OCI-M2 (cell line): Measurements from ENCODE around the gene FGF1.

Experiments
- DNase-seq: peaks from one replicate; lab custom pipeline; 2025; ENCODE audit not compliant: unreplicated experiment; lab: John Stamatoyannopoulos, UW

The FGF1 gene

GRCh38 chr5:142697356-142698255 is 11.7 kb upstream of the FGF1 start:
- no peak for DNase-seq

DNA sequence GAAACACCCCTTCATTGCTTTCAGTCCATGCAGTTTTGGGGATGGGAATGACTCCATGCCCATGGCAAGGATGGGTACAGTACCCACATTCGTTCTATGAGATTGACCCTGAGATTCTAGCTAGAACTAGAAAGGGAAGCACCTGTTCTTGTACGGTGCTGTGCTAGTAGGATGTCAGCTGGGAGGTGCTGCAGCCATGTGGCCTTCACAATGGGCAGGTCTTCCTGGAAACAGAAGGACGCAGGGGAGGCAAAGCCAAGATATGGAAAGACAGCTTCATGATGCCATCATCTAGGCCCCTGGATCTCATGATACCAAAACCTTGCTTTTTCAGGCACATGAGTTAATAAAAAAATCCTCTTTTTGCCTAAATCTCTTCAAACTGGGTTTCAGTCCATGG is 10.5 kb upstream of the FGF1 start:
- DNase-seq, result no peak

- DNase-seq, result no peak
These were observed 8.4 kb upstream of the FGF1 start for GRCh38 chr5:142694092-142694856.

- no peak for DNase-seq
These were observed 6.5 kb upstream of the FGF1 start for GRCh38 chr5:142692321-142692894.

GRCh38 chr5:142690667-142691066 is 4.8 kb upstream of the FGF1 start:
- no peak for DNase-seq

GRCh38 chr5:142689081-142689480 is 3.2 kb upstream of the FGF1 start:
- no peak for DNase-seq

DNA sequence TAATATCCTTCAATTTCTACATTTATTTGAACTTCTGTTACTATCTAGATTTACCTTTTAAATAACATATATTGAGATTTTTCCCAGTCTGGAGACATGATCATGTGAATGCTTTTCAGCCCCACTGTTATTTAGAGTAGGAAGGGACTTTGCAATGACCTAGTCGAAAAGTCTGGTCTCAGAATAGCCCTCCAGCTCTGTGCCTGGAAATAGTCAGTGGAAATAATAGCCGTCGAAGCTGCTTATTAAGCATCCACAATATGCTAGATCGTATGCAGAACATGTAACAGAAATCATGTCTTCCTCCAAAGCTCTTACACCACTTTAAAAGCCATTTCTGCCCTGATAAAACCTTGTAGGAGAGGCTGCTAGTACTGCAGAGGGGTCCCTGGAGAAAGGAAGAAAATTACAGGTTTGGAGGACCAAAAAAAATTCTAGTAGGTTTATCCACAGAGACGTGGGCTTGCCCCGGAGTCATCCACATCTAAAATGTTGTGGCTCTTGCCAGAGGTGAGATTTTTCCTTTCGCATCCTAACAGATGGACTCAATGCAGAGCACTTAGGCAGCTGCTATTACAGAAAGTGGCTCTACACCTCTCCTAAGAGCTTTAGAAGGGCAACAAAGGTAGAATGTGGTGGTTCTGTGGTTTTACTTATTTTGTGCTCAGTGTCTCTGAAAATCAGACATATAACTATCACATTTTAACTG is 2.5 kb upstream of the FGF1 start:
- no peak for DNase-seq

- DNase-seq, result no peak
These were observed 1.1 kb upstream of the FGF1 start for GRCh38 chr5:142686968-142687367.

- DNase-seq, result no peak
These were observed 382 bp upstream of the FGF1 start for GRCh38 chr5:142686210-142686734.

DNA sequence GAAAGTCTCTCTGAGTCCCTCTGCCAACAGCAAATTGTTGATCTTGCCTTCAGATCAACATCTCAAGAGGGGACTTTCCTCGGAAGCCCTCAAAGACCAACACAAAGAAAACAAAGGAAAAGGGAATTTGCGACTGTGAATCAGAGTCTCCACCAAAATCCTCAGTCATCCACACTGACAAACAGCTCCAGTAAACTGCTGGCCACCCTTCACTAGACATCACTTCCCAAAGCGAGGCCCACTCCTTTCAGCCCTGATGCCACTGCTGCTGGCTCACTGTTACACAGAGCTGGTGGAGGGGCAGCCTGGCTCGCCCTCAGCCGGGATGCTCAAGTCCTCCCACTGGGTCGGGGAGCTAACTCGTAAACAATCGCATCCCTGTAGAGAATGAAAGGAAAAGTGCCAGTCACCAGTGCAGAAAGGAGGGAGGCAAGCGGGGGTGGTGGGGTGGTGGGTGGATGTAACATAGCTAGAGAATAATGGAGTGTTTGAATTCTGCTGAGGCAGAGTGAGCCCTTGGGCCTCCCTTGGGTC is 1.3 kb downstream of the FGF1 start:
- no peak for DNase-seq

DNA sequence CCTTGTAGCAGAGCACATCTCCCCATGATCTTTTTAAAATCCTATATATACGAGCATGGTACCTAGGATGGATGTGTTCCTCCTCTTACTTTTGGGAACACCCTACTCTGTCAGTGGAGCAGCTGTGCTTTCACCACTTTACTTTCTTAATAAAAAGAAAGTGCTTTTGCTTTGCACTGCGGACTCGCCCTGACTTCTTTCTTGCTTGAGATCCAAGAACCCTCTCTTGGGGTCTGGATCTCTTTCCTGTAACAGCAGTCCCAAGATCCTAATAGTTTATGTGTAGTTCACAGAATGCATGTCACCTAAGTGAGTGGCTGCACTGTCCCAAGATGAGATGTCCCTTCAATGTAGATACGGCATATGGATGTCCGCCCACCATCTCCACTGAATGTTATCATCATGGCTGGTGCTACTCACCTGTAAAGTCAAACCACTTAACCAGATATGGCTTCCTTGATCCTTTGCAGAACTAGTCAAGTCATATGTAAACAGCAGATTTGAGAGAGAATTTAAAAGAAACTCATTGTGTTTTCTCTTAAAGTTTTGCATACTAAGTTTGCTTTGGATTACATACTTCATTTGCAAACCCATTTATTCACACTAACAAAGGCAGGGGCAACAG is 1.9 kb downstream of the FGF1 start:
- no peak for DNase-seq

DNA sequence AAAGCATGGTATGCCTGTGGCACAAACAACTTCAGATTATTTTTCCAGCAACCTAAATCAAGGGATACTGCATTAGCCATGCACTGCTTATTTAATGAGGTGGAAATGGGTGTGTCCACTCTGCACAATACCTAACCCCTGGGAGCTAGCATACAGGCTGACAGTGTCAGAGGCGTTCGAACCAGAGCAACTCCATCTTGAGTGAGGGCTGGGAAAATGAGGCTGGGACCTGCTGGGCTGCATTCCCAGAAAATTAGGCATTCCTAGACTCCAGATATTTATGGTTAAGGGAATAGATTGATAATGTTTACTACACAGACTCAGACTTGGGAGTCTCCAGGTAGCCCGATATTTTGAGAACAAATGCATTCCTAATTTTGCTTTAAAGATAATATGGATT is 2.8 kb downstream of the FGF1 start:
- no peak for DNase-seq

DNA sequence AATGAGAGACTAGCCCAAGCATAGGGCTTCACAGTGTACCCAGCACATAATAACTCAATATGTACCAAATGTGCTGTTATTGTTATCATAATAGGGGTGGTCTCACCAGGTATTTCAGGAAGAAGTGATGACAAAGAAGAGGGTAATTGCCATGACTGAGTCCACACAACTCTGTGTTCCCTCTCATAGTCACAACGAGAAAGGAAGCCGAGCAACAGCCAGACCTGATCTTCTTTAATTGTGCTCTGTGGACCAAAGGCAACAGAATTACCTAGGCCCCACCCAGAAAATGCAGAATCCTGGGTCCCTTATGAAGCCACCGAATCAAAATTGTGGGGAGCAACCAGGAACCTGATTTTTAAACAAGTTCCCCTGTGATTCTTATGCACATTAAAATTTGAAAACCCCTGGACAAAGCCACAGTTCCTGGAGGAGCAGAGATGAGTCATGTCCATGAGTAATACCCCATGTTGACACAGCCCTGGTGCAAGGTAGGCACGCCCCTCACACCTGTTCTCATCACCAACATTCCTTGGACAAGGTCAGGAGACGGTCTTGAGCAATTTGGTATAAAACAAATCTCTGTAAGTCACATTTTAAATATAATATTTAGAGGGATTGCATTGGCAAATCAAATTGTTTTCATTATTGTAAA is 5.2 kb downstream of the FGF1 start:
- DNase-seq, result no peak

GRCh38 chr5:142679744-142680143 is 6.1 kb downstream of the FGF1 start:
- no peak for DNase-seq

GRCh38 chr5:142678529-142678928 is 7.4 kb downstream of the FGF1 start:
- DNase-seq, result no peak

GRCh38 chr5:142677198-142677597 is 8.7 kb downstream of the FGF1 start:
- no peak for DNase-seq

DNA sequence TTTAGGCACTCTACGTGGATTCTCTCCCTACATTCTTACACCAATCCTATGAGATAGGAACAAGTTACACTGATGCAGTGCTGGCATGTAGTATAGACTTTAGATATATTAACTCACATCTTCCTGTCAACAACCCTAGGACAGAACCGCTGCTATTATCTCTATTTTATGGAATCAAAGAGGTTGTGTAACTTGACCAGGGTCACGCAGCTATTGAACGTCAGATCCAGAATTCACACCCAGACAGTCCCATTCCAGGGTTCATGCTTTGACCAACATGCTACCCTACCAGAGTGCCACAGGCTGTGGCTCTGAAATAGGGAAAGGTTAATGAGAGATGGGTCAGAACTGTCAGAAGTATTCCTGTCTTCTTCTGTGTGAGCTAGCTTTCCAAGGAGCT is 9.6 kb downstream of the FGF1 start:
- no peak for DNase-seq

GRCh38 chr5:142674531-142675469 is 11.1 kb downstream of the FGF1 start:
- no peak for DNase-seq

GRCh38 chr5:142671801-142672200 is 14.1 kb downstream of the FGF1 start:
- DNase-seq, result no peak
